ENCODE data around the gene KCNH6.

Gene KCNH6

DNA sequence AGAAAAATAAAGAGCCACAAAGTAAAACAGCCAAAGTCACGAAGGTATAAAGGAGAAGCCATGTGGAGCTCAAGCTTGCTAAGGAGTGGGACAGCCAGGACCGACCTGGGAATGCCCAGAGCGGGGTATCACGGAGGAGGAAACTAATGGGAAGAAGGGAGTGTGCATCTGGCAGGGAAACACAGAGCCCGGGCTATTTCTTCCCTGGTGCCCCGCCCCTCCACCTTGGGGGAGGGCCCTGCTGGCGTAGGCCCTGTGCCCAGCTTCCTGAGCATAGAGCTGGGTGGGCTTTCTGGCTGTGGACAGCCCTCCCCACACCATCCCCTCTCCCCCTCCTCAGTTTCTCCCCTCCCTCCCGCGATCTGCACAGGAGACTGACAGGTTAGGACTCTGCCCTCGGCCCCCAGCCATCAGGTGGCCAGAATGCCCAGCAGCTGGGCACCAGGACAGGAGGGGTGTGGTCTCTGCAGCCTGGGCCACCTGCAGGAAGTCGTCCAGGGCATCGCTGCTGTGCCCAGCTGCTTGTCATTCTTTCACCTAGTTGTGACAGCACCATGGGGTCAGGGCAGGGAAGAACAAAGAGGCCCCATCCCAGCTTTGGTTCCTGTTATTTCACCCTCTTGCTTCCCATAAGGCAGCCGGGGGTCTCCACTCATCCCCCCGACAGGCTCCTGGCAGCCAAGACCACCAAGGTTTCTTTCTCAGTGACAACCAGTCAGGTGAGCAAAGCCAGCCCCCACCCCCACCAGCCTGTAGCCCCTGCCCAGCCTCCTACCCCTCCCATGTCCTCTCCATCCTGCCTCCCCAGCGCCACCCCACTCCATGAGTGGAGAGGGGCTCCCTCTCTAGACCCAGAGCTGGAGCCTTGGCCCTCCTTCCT is 20.0 kb downstream of the KCNH6 start:
- Histone ChIP-seq H3K9me3 (ENCODE audit: severe bottlenecking) (no peaks in the 10 kb centered on the region), H3K36me3 (peaks cover 93% of the 10 kb centered on the region), H3K27me3 (ENCODE audit: insufficient read depth, low read depth, severe bottlenecking) (no peaks in the 10 kb centered on the region), H3K4me3 (ENCODE audit: low read depth, low read length) (no peak overlapping the region), H3K27ac (no peak overlapping the region)
- DNase-seq: no peak
- TF ChIP-seq, protein P1, sequence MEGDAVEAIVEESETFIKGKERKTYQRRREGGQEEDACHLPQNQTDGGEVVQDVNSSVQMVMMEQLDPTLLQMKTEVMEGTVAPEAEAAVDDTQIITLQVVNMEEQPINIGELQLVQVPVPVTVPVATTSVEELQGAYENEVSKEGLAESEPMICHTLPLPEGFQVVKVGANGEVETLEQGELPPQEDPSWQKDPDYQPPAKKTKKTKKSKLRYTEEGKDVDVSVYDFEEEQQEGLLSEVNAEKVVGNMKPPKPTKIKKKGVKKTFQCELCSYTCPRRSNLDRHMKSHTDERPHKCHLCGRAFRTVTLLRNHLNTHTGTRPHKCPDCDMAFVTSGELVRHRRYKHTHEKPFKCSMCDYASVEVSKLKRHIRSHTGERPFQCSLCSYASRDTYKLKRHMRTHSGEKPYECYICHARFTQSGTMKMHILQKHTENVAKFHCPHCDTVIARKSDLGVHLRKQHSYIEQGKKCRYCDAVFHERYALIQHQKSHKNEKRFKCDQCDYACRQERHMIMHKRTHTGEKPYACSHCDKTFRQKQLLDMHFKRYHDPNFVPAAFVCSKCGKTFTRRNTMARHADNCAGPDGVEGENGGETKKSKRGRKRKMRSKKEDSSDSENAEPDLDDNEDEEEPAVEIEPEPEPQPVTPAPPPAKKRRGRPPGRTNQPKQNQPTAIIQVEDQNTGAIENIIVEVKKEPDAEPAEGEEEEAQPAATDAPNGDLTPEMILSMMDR (IDR thresholded peaks at IDR 0.05; ENCODE audit: low read depth, low read length): no peak

DNA sequence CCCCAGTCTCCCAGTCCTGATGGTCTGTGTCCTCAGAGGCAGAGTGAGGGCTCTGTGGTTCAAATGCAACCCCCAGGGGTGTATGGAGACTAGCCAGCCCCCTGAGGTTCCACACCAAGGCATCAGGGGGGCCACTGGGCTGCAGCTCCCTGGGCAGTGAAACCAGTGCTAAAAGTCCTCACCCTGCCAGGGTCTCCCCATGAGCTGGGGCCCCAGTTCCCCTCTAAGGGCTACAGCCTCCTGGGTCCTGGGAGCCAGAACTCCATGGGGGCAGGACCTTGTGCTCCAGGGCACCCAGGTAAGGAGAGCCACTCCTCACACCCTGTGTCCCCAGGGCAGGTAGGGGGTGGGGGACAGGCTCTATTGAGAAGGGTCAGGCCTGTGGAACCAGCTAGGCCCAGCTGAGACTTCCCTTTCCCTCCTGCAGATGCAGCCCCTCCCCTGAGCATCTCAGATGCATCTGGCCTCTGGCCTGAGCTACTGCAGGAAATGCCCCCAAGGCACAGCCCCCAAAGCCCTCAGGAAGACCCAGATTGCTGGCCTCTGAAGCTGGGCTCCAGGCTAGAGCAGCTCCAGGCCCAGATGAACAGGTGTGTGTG is 20.8 kb downstream of the KCNH6 start:
- Histone ChIP-seq H3K27ac (no peak overlapping the region; the same call in 1 of the 2 replicates), H3K36me3 (peaks cover 91% of the 10 kb centered on the region), H3K9me3 (ENCODE audit: severe bottlenecking) (no peaks in the 10 kb centered on the region), H3K27me3 (ENCODE audit: insufficient read depth, low read depth, severe bottlenecking) (no peaks in the 10 kb centered on the region), H3K4me3 (ENCODE audit: low read depth, low read length) (no peak overlapping the region)
- TF ChIP-seq, protein P1 (IDR thresholded peaks at IDR 0.05; ENCODE audit: low read depth, low read length): no peak
- no peak for DNase-seq

DNA sequence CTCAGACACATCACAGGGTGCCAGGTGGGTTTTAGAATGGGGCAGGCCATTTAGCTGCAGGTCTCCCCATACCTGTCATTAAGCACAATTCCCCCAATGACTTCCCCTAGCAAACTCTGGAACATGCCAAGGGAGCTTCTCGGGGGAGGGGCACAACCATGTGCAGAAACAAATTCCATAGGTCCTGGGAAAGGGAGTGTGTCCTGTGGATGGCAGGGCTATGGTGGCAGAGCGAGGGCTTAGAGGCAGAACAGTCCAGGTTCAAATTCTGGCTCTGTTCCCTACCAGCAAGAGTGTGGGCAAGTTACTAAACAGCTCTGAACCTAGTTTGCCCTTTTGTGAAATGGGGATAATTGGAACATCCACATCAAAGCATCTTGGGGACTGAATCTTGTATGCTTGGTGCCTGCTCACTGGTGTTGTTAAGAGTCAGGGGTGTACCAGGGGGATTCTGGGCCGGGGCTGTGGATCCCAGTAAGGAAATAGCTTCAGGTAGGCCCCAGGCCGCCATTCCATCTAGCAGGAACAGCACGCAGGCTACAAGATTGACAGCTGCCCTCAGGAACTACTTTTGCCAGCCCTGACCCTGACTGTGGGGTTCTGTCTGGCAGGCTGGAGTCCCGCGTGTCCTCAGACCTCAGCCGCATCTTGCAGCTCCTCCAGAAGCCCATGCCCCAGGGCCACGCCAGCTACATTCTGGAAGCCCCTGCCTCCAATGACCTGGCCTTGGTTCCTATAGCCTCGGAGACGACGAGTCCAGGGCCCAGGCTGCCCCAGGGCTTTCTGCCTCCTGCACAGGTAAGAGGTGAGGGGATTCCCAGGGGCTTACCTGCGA is 21.5 kb downstream of the KCNH6 start:
- H3K4me3 ChIP-seq (ENCODE audit: low read depth, low read length): no peak overlapping the region
- H3K9me3 ChIP-seq (ENCODE audit: severe bottlenecking): no peaks in the 10 kb centered on the region
- TF ChIP-seq, protein P1 (IDR thresholded peaks at IDR 0.05; ENCODE audit: low read depth, low read length): no peak
- H3K36me3 ChIP-seq: peaks cover 85% of the 10 kb centered on the region
- no peak for DNase-seq
- no peak overlapping the region for H3K27ac ChIP-seq
- no peaks in the 10 kb centered on the region for H3K27me3 ChIP-seq (ENCODE audit: insufficient read depth, low read depth, severe bottlenecking)

DNA sequence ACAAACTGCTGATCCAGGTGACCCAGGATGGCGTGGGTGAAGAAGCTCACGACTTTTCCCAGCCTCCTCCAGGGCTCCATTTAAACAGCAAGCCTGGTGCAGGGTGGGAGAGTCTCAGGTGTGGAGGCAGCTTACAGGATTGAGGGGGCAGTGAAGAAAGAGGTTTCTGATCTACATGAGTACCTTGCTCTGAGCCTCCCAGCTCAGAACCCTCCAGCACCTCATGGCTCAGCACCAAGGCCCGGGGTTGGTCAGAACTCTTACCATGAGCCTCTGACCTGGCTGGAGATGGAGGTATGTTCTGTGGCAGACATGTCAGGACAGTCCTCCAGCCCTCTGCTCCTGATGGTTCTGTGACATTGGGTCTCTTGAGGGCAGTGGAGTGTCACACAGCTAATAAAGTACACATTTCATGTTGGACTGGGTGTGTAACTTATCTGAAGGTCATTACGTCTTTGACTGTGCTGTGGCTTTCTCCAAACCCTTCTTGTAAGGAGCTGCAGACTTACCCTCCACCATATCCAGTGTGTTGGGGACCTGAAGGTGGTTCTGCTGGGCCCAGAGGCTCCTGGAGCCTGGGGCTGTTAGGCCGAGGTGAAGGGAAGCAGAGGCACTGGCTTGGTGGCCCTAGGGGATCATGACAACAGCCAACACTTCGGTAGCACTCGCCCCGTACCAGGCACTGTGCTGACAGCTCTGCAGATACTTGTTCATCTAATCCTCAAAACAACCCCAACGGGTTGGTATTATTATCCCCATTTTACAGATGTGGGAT is 23.3 kb downstream of the KCNH6 start:
- H3K4me3 ChIP-seq (ENCODE audit: low read depth, low read length): no peak overlapping the region
- H3K27ac ChIP-seq: no peak overlapping the region
- H3K36me3 ChIP-seq: peaks cover 72% of the 10 kb centered on the region
- H3K27me3 ChIP-seq (ENCODE audit: insufficient read depth, low read depth, severe bottlenecking): no peaks in the 10 kb centered on the region
- TF ChIP-seq, protein P1 (IDR thresholded peaks at IDR 0.05; ENCODE audit: low read depth, low read length): no peak
- DNase-seq: no peak
- H3K9me3 ChIP-seq (ENCODE audit: severe bottlenecking): no peaks in the 10 kb centered on the region

DNA sequence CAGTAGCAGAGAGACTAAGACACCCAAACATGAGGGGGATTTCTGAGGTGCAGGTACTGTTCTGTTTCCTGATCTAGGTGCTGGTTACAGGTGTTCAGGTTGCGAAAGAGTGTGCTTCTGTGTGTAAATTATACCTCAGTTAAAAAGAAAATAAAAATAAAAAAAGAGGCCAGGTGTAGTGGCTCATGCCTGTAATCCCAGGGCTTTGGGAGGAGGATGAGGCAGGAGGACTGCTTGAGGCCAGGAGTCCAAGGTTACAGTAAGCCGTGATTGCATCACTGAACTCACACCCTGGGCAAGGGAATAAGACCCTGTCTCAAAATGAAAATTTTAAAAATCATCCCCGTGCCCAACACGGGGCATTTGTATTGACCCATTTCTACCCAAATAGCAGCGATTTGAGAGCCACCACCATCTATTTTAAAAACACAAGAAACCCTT is 23.9 kb downstream of the KCNH6 start:
- TF ChIP-seq, protein P1 (IDR thresholded peaks at IDR 0.05; ENCODE audit: low read depth, low read length): no peak
- DNase-seq: no peak

More for the DNA sequence above, 23.9 kb downstream of the KCNH6 start:
- no peaks in the 10 kb centered on the region for H3K9me3 ChIP-seq (ENCODE audit: severe bottlenecking)
- no peaks in the 10 kb centered on the region for H3K27me3 ChIP-seq (ENCODE audit: insufficient read depth, low read depth, severe bottlenecking)
- H3K4me3 ChIP-seq (ENCODE audit: low read depth, low read length): no peak overlapping the region
- no peak overlapping the region for H3K27ac ChIP-seq
- H3K36me3 ChIP-seq: peaks cover 68% of the 10 kb centered on the region

Measured in WERI-Rb-1 (cell line).